ENCODE measurements around the gene IL19. TPM values are rescaled to one million over a fixed set of nuclear protein-coding genes. Genes with fewer than 3 reads are reported as not detected.

Gene IL19
- total and polyA plus RNA-seq, 2 donors (not counting 3 experiments of a cell fraction or from before 2014, with no cell fraction given), result not detected

DNA sequence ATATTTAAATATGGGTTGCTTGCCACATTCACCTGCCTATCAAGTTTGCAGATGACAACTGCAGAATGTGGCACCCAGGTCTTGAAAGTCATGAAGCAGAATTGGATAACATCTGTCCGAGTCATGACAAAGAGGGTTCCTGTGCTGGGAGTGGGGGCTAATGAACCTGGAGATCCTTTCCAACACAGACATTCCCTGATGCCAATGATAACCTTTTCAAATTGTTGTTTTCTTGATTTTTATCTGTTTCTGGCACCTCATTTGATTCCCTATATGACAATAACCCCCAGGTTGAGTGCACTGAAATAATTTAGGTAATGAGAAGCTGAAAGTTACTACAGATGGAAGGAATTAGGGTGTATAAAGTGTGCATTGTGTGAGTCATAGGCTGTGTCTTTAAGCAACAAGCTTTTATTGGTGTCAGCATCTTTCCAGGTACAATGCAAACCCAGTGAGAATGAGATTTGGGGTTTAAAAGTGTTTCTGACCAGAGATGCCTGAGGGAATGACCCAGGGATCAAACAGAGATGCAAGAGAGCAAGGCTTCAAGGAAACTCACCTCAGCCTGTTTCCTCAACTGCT lies 33.7 kb downstream of the IL19 start:
- no peaks in the 10 kb centered on the region for H3K36me3 ChIP-seq (ENCODE audit: control insufficient read depth in 2 of 2, extremely low read depth in 1 of 2, insufficient read depth in 2 of 2, low read length in 2 of 2)
- H3K79me2 ChIP-seq (ENCODE audit: control insufficient read depth, insufficient read depth, low read length), result no peaks in the 10 kb centered on the region
- H3K9ac ChIP-seq (replicated peaks; ENCODE audit: extremely low read depth, insufficient read depth, low read length), result no peak overlapping the region
- no peak overlapping the region for H2AFZ ChIP-seq (ENCODE audit: low read depth, low read length)
- FAIRE-seq (no peak), DNase-seq (ENCODE audit: low read depth, low spot score) (no peak)
- TF ChIP-seq, protein P1, sequence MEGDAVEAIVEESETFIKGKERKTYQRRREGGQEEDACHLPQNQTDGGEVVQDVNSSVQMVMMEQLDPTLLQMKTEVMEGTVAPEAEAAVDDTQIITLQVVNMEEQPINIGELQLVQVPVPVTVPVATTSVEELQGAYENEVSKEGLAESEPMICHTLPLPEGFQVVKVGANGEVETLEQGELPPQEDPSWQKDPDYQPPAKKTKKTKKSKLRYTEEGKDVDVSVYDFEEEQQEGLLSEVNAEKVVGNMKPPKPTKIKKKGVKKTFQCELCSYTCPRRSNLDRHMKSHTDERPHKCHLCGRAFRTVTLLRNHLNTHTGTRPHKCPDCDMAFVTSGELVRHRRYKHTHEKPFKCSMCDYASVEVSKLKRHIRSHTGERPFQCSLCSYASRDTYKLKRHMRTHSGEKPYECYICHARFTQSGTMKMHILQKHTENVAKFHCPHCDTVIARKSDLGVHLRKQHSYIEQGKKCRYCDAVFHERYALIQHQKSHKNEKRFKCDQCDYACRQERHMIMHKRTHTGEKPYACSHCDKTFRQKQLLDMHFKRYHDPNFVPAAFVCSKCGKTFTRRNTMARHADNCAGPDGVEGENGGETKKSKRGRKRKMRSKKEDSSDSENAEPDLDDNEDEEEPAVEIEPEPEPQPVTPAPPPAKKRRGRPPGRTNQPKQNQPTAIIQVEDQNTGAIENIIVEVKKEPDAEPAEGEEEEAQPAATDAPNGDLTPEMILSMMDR (IDR thresholded peaks at IDR 0.05; ENCODE audit: extremely low read depth in 1 of 2, insufficient read depth in 1 of 2, low read depth in 1 of 2, low read length in 2 of 2), result no peak
- TF ChIP-seq, protein P2, sequence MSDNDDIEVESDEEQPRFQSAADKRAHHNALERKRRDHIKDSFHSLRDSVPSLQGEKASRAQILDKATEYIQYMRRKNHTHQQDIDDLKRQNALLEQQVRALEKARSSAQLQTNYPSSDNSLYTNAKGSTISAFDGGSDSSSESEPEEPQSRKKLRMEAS (IDR thresholded peaks at IDR 0.05; ENCODE audit: insufficient read depth, insufficient read length), result no peak
- TF ChIP-seq POLR2AphosphoS5 (IDR thresholded peaks at IDR 0.05; ENCODE audit: insufficient read depth, low read depth, low read length) (no peak), FOS (IDR thresholded peaks at IDR 0.05; ENCODE audit: borderline replicate concordance, insufficient read depth, low read length) (no peak), GATA2 (IDR thresholded peaks at IDR 0.05; ENCODE audit: insufficient read depth, insufficient read length, low read depth, low read length) (no peak), EZH2 (IDR thresholded peaks at IDR 0.05; ENCODE audit: borderline replicate concordance, low read depth, low read length, severe bottlenecking) (no peak)
- peaks cover 3 to 17% of the 10 kb centered on the region in 2 experiments for H3K27me3 ChIP-seq (ENCODE audit: control insufficient read depth in 2 of 2, insufficient read depth in 2 of 2, low read length in 2 of 2)
- intact Hi-C loops (cut with micrococcal nuclease), result no loop called here
- no peaks in the 10 kb centered on the region for H4K20me1 ChIP-seq (replicated peaks; ENCODE audit: control insufficient read depth, extremely low read depth, insufficient read depth, low read length)
- POLR2A ChIA-PET, result no interaction called here
- no peak overlapping the region for H3K27ac ChIP-seq (ENCODE audit: insufficient read depth, low read depth, low read length)
- H3K4me2 ChIP-seq (ENCODE audit: insufficient read depth, low read length), result no peak overlapping the region
- H3K9me3 ChIP-seq (replicated peaks; ENCODE audit: control insufficient read depth, insufficient read depth, low read length), result no peaks in the 10 kb centered on the region
- no TSS peak for BruUV-seq (replicated peaks)
- CTCF ChIA-PET, result interaction anchor here (1.2 kb wide), 1 partner anchor 108 kb away, joined by 3 read pairs; no protein-coding TSS in a partner anchor
- H3K4me3 ChIP-seq (replicated peaks in 1 of 3; ENCODE audit: insufficient read depth in 1 of 3, low read depth in 1 of 3, low read length in 3 of 3), result no peak overlapping the region
- dilution Hi-C loops (cut with MboI; ENCODE audit: extremely low pct_ligation_motif_present, low sequenced_read_pairs), result no loop called here
- H3K9me1 ChIP-seq (replicated peaks; ENCODE audit: control insufficient read depth, extremely low read depth, insufficient read depth, low read length), result no peaks in the 10 kb centered on the region
- no peaks in the 10 kb centered on the region for H3K4me1 ChIP-seq (ENCODE audit: control insufficient read depth, extremely low read depth, insufficient read depth, low read length)

Data from endothelial cell of umbilical vein (primary cell).